Stimulated activated CD8-positive, alpha-beta memory T cell treated with anti-CD3 and anti-CD28 coated beads, Interleukin-2, amount 100 ng/mL, for 48 hours (primary cell): ENCODE measurements around the gene EEF2KMT.
"Not testable (repeated sequence)": the region's sequence is repeated elsewhere in the genome, so short reads cannot be mapped to it uniquely, and the experiment has no call there.

Experiments
- DNase-seq, 2 donors: peaks; one replicate each; pipeline ENCODE4 v3.0.0-alpha.2; 2020; ENCODE audit warnings: low read depth in 2 of 2

Gene EEF2KMT

GRCh38 chr16:5070431-5071186 lies 27.0 kb downstream of the EEF2KMT start:
- no peak for DNase-seq

- no peak for DNase-seq
These were observed 27.7 kb downstream of the EEF2KMT start for GRCh38 chr16:5069854-5070253.

GRCh38 chr16:5069048-5069447 lies 28.5 kb downstream of the EEF2KMT start:
- DNase-seq, result no peak

GRCh38 chr16:5066511-5066910 lies 31.1 kb downstream of the EEF2KMT start:
- DNase-seq, result no peak

GRCh38 chr16:5065813-5066212 lies 31.8 kb downstream of the EEF2KMT start, which contains the start of gene C16orf89:
Gene C16orf89 (minus strand): TSS chr16:5065956. CDS start chr16:5065908, 48 bp downstream.
- DNase-seq, result no peak

GRCh38 chr16:5065326-5065725 lies 32.3 kb downstream of the EEF2KMT start:
- no peak for DNase-seq

- DNase-seq, result no peak
These were observed 32.7 kb downstream of the EEF2KMT start for GRCh38 chr16:5064915-5065314.

GRCh38 chr16:5062790-5063765 lies 34.5 kb downstream of the EEF2KMT start:
- no peak for DNase-seq

GRCh38 chr16:5062051-5062450 lies 35.5 kb downstream of the EEF2KMT start:
- no peak for DNase-seq

- no peak for DNase-seq
These were observed 37.4 kb downstream of the EEF2KMT start for GRCh38 chr16:5060073-5060641.

GRCh38 chr16:5059386-5060072 lies 38.1 kb downstream of the EEF2KMT start:
- DNase-seq, result no peak

GRCh38 chr16:5058476-5058875 lies 39.1 kb downstream of the EEF2KMT start:
- DNase-seq, result no peak

GRCh38 chr16:5056352-5056751 lies 41.2 kb downstream of the EEF2KMT start:
- peak; percentile 32 to 44 for DNase-seq

GRCh38 chr16:5054876-5055865 lies 42.4 kb downstream of the EEF2KMT start:
- DNase-seq, result no peak

GRCh38 chr16:5046914-5047313 lies 50.7 kb downstream of the EEF2KMT start:
- DNase-seq, result no peak

- DNase-seq, result no peak
These were observed 52.0 kb downstream of the EEF2KMT start for GRCh38 chr16:5045499-5046115.

GRCh38 chr16:5044581-5044980 lies 53.0 kb downstream of the EEF2KMT start:
- DNase-seq, result not testable (repeated sequence)

GRCh38 chr16:5044011-5044540 lies 53.5 kb downstream of the EEF2KMT start:
- DNase-seq, result no peak

GRCh38 chr16:5042574-5043171 lies 54.9 kb downstream of the EEF2KMT start:
- DNase-seq, result no peak
